Small intestine (tissue), 7 donors: ENCODE measurements around the gene ZNF664. TPM values are rescaled to one million over a fixed set of nuclear protein-coding genes. Genes with fewer than 3 reads are reported as not detected.

ENCODE experiments used
- DNase-seq, 2 donors: peaks; one replicate each; pipeline versions ENCODE4 v3.0.0 to v3.0.0-alpha.2; 2013
- FAIRE-seq: peaks from 2 replicates; lab custom pipeline; 2012; peaks lifted over from hg19 to GRCh38; lab: Jason Lieb, UNC
- H3K27ac ChIP-seq, 3 donors: one replicate each; pipeline ENCODE4 v1.5.1; 2013; ENCODE audit warnings: low read length in 2 of 3, mild to moderate bottlenecking in 2 of 3, control low read depth in 1 of 3, inconsistent platforms in 1 of 3, low read depth in 1 of 3, moderate library complexity in 1 of 3
- H3K27me3 ChIP-seq, 3 donors: one replicate each; pipeline ENCODE4 v1.6.1; 2013; ENCODE audit warnings: low read length in 3 of 3, inconsistent platforms in 1 of 3; ENCODE audit not compliant: control insufficient read depth in 3 of 3, insufficient read depth in 3 of 3
- H3K36me3 ChIP-seq, 3 donors: one replicate each; pipeline ENCODE4 v1.6.1; 2013; ENCODE audit warnings: low read length in 3 of 3, inconsistent platforms in 1 of 3, low read depth in 1 of 3, mild to moderate bottlenecking in 1 of 3, moderate library complexity in 1 of 3; ENCODE audit not compliant: control insufficient read depth in 3 of 3, insufficient read depth in 2 of 3
- H3K4me1 ChIP-seq, 3 donors: one replicate each; pipeline ENCODE4 v1.6.1; 2013; ENCODE audit warnings: low read length in 2 of 3, inconsistent platforms in 1 of 3, low read depth in 1 of 3, mild to moderate bottlenecking in 1 of 3, moderate library complexity in 1 of 3; ENCODE audit not compliant: control insufficient read depth in 3 of 3, insufficient read depth in 2 of 3
- H3K4me3 ChIP-seq, 3 donors: one replicate each; pipeline ENCODE4 v1.5.1; 2013; ENCODE audit warnings: low read length in 3 of 3, control low read depth in 1 of 3, inconsistent platforms in 1 of 3, low read depth in 1 of 3, mild to moderate bottlenecking in 1 of 3, moderate library complexity in 1 of 3
- H3K9me3 ChIP-seq, 2 donors: one replicate each; pipeline ENCODE4 v1.6.1; 2013; ENCODE audit warnings: low read depth in 1 of 2, low read length in 1 of 2; ENCODE audit not compliant: control insufficient read depth in 2 of 2, insufficient read depth in 1 of 2
- WGBS, 3 donors: extraction: QIAGEN DNeasy Blood & Tissue Kit; methylation state at CpG; one replicate each; pipeline ENCODE4 v1.1.7; 2013; 5-methylcytosine and 5-hydroxymethylcytosine counted together
- polyA plus RNA-seq, 4 donors: library from polyadenylated mRNA; stranded (reverse) in 3 of 4; unstranded in 1 of 4; fragments of 200-250 nt in 3 of 4; fragments of 120-200 nt in 1 of 4; gene quantifications; one replicate each; pipeline versions ENCODE4 v1.2.1 to v1.2.3, GENCODE V29; 2013
- donor health status: healthy with polysubstance abuse.
- donor health status: control.
- donor health status: control.
- donor health status: Bipolar disorder and iron deficiency.
- donor health status: healthy.

ZNF664 gene
- polyA plus RNA-seq, 4 donors = 59.9 to 147 (median 92.4) TPM

GRCh38 chr12:123957196-123957595, 15.8 kb upstream of the ZNF664 start:
- Histone ChIP-seq H3K36me3 (peaks cover 0 to 12% (median 0%) of the 10 kb centered on the region in 3 donors), H3K4me3 (no peak overlapping the region), H3K4me1 (peaks cover 0 to 2% (median 0%) of the 10 kb centered on the region in 3 donors), H3K27ac (no peak overlapping the region), H3K9me3 (no peaks in the 10 kb centered on the region), H3K27me3 (no peaks in the 10 kb centered on the region)
- WGBS, 3 donors = 86 to 88% (median 87%) methylated on average over 3 of the region's 3 CpGs
- no peak for DNase-seq
- FAIRE-seq = no peak

- no peak overlapping the region for H3K4me3 ChIP-seq
- H3K4me1 ChIP-seq = peaks cover 0 to 8% (median 7%) of the 10 kb centered on the region in 3 donors
- no peak for DNase-seq
- H3K9me3 ChIP-seq = no peaks in the 10 kb centered on the region
- no peak overlapping the region for H3K27ac ChIP-seq
- H3K27me3 ChIP-seq = no peaks in the 10 kb centered on the region
- FAIRE-seq = no peak
- peaks cover 0 to 15% (median 0%) of the 10 kb centered on the region in 3 donors for H3K36me3 ChIP-seq
- WGBS, 3 donors = 85 to 93% (median 93%) methylated on average over 8 of the region's 8 CpGs
These were observed 14.6 kb upstream of the ZNF664 start for GRCh38 chr12:123958462-123958861.

GRCh38 chr12:123958876-123959275, 14.1 kb upstream of the ZNF664 start:
- Histone ChIP-seq H3K4me3 (no peak overlapping the region), H3K27me3 (no peaks in the 10 kb centered on the region), H3K27ac (no peak overlapping the region), H3K4me1 (peaks cover 0 to 9% (median 7%) of the 10 kb centered on the region in 3 donors), H3K9me3 (no peaks in the 10 kb centered on the region), H3K36me3 (peaks cover 0 to 15% (median 0%) of the 10 kb centered on the region in 3 donors)
- DNase-seq = no peak
- WGBS, 3 donors = 86 to 92% (median 90%) methylated on average over 9 of the region's 9 CpGs
- FAIRE-seq = no peak

GRCh38 chr12:123960029-123960735, 12.8 kb upstream of the ZNF664 start:
- no peak overlapping the region for H3K27ac ChIP-seq
- DNase-seq (no peak), FAIRE-seq (no peak)
- H3K4me3 ChIP-seq = no peak overlapping the region
- H3K9me3 ChIP-seq = no peaks in the 10 kb centered on the region
- H3K36me3 ChIP-seq = peaks cover 0 to 12% (median 0%) of the 10 kb centered on the region in 3 donors
- H3K4me1 ChIP-seq = peaks cover 0 to 13% (median 7%) of the 10 kb centered on the region in 3 donors
- 87 to 89% (median 89%) methylated on average over 9 of the region's 9 CpGs for WGBS, 3 donors
- H3K27me3 ChIP-seq = no peaks in the 10 kb centered on the region

- WGBS, 3 donors = 75 to 85% (median 81%) methylated on average over 4 of the region's 4 CpGs
- DNase-seq (no peak), FAIRE-seq (no peak)
- Histone ChIP-seq H3K4me1 (peaks cover 0 to 13% (median 11%) of the 10 kb centered on the region in 3 donors), H3K27me3 (no peaks in the 10 kb centered on the region), H3K27ac (no peak overlapping the region), H3K4me3 (no peak overlapping the region), H3K9me3 (no peaks in the 10 kb centered on the region), H3K36me3 (peaks cover 0 to 16% (median 0%) of the 10 kb centered on the region in 3 donors)
These were observed 12.2 kb upstream of the ZNF664 start for GRCh38 chr12:123960856-123961255.

- Histone ChIP-seq H3K27ac (no peak overlapping the region), H3K9me3 (no peaks in the 10 kb centered on the region), H3K27me3 (no peaks in the 10 kb centered on the region), H3K36me3 (peaks cover 0 to 16% (median 0%) of the 10 kb centered on the region in 3 donors), H3K4me1 (peaks cover 0 to 13% (median 11%) of the 10 kb centered on the region in 3 donors), H3K4me3 (no peak overlapping the region)
- no peak for FAIRE-seq
- DNase-seq = peak in 1 of 2 donors; percentile 35
- 71 to 74% (median 72%) methylated on average over 12 of the region's 12 CpGs for WGBS, 3 donors
These were observed 11.2 kb upstream of the ZNF664 start for GRCh38 chr12:123961585-123962345.

- H3K36me3 ChIP-seq = peaks cover 0 to 16% (median 0%) of the 10 kb centered on the region in 3 donors
- no peaks in the 10 kb centered on the region for H3K9me3 ChIP-seq
- no peak overlapping the region for H3K27ac ChIP-seq
- FAIRE-seq = no peak
- no peak overlapping the region for H3K4me3 ChIP-seq
- DNase-seq = no peak
- WGBS, 3 donors = 75 to 83% (median 76%) methylated on average over 5 of the region's 5 CpGs
- no peaks in the 10 kb centered on the region for H3K27me3 ChIP-seq
- peaks cover 0 to 13% (median 11%) of the 10 kb centered on the region in 3 donors for H3K4me1 ChIP-seq
These were observed 10.5 kb upstream of the ZNF664 start for GRCh38 chr12:123962513-123962912.

- Histone ChIP-seq H3K27ac (peak overlapping the region in 1 of 3 donors; percentile 51), H3K4me1 (peaks cover 0 to 13% (median 11%) of the 10 kb centered on the region in 3 donors), H3K36me3 (peaks cover 0 to 9% (median 0%) of the 10 kb centered on the region in 3 donors), H3K9me3 (no peaks in the 10 kb centered on the region), H3K4me3 (no peak overlapping the region), H3K27me3 (no peaks in the 10 kb centered on the region)
- peak; percentile 5 for FAIRE-seq
- peak; percentile 48 to 56 for DNase-seq
- 22 to 66% (median 48%) methylated on average over 4 of the region's 4 CpGs for WGBS, 3 donors
These were observed 9.2 kb upstream of the ZNF664 start for GRCh38 chr12:123963821-123964220.
